ENCODE results near the gene SFT2D3. TPM values are rescaled to one million over a fixed set of nuclear protein-coding genes. Genes with fewer than 3 reads are reported as not detected.
A peak's percentile ranks its signal among the peaks of the same experiment; 100 is the strongest.

The SFT2D3 gene
- total RNA-seq, 1 donor from 2014 or later = 5.8 TPM

DNA sequence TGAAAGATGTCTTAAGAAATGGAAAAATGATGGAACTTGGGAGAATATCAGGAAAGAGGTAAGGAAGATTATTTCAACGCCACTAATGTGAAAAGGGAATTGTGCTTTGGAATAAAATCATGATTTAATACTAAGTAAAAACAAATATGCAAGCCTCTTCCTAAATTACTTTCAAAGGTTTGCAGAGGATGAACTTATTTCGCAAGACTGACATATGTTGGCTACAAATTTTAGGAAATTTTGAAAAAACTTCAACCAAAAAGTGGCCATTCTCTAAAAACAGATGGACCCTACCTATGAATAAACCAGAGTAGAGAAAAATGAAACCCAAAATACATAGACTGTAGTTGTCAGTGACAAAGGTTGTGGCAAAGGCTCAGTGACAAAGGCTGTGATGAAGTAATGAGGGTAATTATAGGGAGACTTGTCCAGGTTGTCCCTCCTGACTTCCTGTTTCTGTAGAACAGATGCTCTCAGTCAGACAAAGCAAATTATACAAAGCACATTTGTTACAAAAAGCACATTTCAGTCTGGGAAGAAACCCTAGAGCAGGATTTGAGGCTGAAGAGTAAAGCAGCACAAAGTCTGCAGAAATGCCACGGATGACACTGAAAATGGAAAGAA, 39.5 kb downstream of the SFT2D3 start:
- DNase-seq (ENCODE audit: low read depth in 2 of 2) = peak in 1 of 2 donors; percentile 7

DNA sequence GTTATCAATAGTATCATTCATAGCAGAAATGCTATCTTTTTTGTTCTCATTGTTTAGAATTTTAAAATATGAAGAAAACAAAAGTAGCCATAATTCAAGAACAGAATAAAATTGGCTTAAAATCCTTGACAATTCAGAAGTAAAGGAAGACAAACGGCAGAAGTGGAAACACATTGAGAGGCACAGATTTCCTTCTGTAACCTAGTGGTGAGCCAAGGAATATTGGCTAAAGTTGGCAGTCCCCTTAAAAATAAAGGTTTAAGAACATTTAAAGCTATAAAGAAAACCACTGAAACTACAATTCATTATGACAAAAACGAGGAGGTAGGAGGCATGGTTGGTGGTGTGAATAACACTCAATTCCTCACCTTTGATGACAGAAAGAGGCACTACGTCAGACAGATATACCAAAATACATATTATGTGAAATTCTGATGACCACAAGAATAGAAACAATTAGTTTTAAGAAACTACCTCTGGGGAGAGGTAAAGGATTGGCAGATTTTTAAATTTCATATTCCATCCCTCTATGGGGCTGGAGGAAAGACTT, 42.3 kb downstream of the SFT2D3 start:
- DNase-seq (ENCODE audit: low read depth in 2 of 2) = no peak

DNA sequence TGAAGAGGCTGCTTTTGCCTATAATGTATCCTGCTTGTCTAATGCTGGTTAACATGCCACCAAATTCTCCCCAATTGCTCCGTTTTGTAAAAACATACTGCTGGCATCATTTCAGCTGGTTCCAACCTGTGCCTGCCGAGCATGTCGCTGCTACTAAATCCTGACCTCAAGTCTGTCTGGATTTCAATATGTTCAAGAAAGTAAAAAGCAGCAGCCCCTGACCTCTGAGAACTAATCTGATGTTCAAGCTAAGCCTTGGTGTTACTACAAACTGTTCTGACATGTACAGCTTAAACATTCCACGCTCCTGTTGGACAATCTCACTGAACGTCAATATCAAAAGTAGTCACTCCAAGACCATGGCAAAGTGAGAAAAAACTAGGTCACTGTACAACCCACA, 46.3 kb downstream of the SFT2D3 start:
- DNase-seq (ENCODE audit: low read depth in 2 of 2) = no peak

DNA sequence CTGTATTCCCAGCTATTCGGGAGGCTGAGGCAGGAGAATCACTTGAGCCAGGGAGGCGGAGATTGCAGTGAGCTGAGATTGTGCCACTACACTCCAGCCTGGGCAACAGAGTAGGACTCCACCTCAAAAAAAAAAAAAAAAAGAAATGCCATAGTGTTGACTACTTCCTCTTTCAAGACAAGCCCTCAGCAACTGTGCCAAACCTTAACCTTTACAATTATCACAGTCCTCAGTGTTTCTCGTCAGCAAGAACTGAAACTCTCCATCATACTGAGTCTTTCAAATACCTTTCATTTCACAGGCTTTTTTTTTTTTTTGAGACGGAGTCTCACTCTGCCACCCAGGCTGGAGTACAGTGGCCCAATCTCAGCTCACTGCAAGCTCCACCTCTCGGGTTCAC, 48.2 kb downstream of the SFT2D3 start:
- DNase-seq (ENCODE audit: low read depth in 2 of 2) = peak in 1 of 2 donors; percentile 60

DNA sequence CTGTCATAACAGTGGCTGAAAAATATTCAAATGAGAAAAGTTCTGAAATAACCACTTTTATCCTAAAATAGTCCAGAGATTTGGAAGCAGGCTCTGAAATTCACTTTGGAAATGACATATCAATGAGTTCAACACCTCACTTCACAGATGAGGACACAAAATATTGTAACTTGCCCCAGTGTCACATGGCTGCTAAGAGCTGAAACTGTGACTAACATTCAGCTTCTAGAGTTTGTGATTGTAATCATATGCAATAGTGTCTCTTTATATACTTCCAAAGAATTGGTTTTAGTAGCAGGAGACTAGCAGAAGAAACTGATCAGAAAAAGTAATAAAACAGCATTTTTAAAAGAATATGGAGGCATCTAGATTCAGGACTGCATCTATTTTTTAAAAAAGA, 52.1 kb downstream of the SFT2D3 start:
- DNase-seq (ENCODE audit: low read depth in 2 of 2) = no peak

DNA sequence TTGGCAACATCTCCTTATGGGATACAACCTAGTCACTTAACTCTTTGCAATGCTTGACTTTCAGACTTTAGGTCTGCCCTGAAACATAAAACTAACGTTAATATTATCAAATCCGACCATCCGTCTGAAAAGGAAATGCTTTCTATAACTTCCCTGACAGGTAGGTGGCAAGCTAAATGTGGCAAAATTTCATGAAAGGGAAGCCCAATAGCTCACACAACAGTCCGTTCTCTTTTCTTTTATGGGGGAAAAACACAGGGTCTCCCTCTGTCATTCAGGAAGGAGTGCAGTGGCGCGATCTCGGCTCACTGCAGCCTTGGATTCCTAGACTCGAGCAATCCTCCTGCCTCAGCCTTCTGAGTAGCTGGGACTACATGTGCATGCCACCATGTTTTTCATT, 52.9 kb downstream of the SFT2D3 start:
- no peak for DNase-seq (ENCODE audit: low read depth in 2 of 2)

Other genes with a start within 250 kb of the SFT2D3 start
- gene IWS1, start 175.0 kb upstream of the SFT2D3 start, total RNA-seq = 20.9 and 32.1 TPM in 2 replicates
- gene MYO7B, start 165.8 kb upstream of the SFT2D3 start, total RNA-seq = under 0.01 TPM in 2 replicates
- gene GPR17, start 55.3 kb upstream of the SFT2D3 start, total RNA-seq = not detected in 2 replicates
- gene LIMS2, start 26.0 kb upstream of the SFT2D3 start, total RNA-seq = 3.6 and 5.0 TPM in 2 replicates
- 16.1 and 20.8 TPM in 2 replicates for gene WDR33, start 109.7 kb downstream of the SFT2D3 start, total RNA-seq
- 16.1 and 22.6 TPM in 2 replicates for gene POLR2D, start 156.7 kb downstream of the SFT2D3 start, total RNA-seq
- 10.2 and 18.7 TPM in 2 replicates for gene AMMECR1L, start 184.5 kb downstream of the SFT2D3 start, total RNA-seq

Data from lung microvascular endothelial cell (primary cell).